ENCODE data around the gene TMEM222.
"Not testable (repeated sequence)": the region's sequence is repeated elsewhere in the genome, so short reads cannot be mapped to it uniquely, and the experiment has no call there.

Gene TMEM222

DNA sequence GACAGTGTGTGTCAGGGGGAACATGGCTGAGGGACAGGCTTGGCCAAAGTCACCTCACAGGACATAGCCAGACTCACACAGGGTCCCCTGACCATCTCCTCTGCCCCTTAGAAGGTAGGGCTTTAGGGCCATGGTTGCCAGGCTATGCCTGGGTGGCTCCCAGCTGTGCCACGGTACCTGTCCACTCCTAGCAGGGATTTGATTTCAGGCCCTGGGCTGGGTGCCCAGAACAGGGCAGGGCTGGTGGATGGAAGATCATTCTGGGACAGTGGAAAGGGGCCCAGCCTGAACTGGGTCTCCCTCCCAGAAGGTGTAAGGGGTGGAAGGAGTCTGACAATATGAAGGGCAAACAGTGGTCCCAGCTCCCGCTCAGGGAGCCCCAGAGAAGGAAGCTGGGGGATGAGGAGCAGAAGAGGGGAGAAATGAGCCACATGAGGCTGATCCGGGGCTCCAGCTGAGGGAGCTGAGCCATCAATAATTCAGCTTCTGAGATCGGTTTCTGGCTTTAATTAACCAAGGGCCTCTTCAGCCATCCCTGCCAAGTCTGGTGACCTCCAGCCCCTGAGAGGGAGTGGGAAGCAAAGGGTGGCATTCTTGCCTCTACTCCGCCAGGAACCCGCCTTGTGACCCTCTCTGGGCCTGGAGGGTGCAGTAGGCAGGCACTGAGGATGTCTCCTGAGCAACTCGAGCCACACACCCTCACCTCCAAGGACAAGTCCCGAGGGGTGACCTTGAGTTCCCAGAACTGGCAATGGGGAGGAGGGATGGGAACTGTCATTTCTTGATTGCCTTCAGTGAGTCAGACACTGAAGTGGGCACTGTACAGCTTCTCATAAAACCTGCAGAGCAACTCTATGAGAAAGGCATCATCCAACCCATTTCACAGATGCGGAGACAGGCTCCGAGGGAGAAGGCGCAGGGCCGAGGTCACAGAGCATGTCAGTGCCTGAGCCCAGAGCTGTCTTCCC lies 59.1 kb downstream of the TMEM222 start:
- no peak for DNase-seq

DNA sequence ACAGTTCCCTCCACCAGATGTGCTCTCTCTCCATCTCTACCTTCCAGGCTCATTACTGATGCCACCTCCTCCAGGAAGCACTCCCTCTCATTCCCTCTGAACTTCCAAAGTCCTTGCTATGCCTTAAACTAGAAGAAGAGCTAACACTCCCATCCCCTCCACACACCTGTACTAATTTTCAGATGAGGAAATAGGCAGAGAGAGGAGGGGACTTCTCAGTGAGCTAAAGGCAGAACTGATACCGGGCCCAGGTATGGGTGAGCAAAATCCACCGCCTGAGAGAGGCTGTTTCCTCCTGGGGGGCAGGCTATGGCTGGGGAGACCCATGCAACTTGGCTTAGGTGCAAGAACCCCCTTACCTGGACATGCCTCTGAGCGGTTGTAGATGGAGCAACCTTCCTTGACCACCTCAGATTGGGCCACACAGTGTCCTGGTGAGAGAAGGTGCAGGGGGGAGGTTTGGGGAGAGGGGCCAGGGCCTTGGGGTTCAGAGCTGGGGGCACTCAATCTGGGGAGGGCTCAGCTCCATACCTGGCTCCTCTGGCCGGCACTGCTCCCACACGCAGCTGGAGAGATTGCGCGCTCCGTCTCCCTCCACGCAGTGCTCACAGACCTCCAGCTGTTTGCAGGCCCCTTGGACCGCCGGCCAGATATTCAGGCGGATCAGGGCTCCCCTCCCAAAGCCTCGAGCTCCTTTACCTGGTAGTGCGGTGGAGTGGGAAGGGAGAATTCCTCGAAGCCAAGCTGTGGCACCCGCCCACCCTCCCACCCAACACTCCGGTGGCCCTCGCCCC lies 60.2 kb downstream of the TMEM222 start:
- DNase-seq: no peak

DNA sequence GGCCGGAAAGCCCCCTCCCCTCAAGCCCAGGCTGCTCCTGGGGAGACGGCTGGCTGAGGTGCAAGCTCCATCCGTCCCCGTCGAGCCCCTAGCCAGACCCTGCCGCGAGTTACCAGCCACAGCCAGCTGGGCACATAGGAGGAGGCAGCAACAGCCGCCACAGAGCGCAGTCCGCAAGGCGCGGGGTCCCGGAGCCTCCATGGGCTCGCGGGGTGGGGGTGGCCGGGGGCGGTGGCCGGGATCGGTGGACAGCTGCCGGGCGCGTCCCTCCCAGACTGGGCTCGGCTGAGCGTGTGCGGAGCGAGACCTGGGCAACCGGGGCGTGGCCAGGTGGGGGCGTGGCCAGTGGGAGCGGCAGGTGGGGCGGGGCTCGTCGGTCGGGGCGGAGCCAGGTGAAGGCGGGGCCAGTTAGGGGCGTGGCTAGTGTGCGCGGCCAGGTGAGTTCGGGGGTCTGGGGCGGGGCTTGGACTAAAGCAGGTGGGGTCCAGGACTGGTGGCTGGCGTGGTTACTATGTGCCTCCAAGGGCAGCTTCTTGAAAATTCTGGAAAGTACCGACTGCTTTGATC lies 61.2 kb downstream of the TMEM222 start, which contains the start of gene CD164L2:
CD164L2 (minus strand) TSS at position 295 of the 567 bp plus-strand sequence; CDS start at position 201, 94 bp downstream.
- DNase-seq: no peak

DNA sequence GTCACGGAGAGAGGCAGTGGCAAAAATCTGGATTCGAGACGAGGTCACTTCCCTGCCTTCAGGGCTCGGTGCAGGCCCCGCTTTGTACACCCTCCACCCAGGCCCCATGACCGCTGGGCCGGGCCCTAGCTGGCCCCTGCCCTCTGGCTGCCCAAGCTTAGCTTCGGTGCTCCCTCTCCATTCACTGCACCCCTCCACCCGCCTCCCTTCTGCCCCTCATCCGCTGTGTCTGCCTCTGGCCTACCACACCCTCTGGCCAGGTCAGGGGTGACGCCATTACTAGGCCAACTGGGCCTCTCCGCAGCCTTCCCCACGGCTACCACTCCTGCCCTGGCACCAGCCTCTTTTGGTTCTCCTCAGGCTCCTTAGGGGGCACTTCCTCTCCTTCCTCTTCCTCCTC lies 61.7 kb downstream of the TMEM222 start:
- DNase-seq: no peak

DNA sequence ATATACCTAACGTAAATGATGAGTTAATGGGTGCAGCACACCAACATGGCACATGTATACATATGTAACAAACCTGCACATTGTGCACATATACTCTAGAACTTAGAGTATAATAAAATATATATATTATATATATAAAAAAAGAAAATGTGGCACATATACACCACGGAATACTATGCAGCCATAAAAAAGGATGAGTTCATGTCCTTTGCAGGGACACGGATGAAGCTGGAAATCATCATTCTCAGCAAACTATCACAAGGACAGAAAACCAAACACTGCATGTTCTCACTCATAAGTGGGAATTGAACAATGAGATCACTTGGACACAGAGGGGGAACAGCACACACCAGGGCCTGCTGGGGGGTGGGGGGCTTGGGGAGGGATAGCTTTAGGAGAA lies 62.8 kb downstream of the TMEM222 start:
- DNase-seq: not testable (repeated sequence)
